ENCODE results near the gene SNAI3.

The SNAI3 gene

DNA sequence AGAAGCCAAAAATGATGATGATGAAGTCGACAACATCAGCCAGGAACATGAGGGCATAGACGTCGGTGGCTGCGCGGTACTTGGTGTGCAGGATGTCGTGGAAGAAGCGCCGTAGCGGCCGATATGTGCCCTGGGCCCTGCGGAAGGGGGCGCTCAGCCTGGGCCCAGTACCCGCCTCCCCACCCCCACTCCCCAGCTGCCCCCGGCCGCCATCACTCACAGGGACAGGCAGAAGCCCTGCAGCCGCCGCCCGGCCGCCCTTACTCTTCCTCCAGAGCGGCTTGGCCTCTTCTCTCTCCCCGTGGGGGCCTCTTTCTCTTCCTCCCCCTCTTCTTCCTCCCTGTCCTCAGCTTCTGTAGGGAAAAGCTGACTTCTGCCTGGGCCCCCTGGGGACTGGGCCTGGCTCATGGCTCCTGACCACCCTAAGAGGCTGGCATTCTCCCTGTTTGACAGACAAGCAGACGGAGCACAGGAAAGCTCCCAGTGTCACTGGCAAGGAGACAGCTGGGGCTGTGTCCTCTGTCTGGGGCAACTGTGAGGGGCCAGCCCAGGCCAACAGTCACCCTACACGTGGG is 34.2 kb upstream of the SNAI3 start:
- Mint-ChIP-seq H3K27ac (no peak overlapping the region), H3K36me3 (ENCODE audit: low read depth) (peaks cover 5% of the 10 kb centered on the region), H3K27me3 (ENCODE audit: low read depth) (no peaks in the 10 kb centered on the region), H3K4me1 (no peaks in the 10 kb centered on the region), H3K4me3 (no peak overlapping the region), H3K9me3 (no peaks in the 10 kb centered on the region)
- TF ChIP-seq, protein P1, sequence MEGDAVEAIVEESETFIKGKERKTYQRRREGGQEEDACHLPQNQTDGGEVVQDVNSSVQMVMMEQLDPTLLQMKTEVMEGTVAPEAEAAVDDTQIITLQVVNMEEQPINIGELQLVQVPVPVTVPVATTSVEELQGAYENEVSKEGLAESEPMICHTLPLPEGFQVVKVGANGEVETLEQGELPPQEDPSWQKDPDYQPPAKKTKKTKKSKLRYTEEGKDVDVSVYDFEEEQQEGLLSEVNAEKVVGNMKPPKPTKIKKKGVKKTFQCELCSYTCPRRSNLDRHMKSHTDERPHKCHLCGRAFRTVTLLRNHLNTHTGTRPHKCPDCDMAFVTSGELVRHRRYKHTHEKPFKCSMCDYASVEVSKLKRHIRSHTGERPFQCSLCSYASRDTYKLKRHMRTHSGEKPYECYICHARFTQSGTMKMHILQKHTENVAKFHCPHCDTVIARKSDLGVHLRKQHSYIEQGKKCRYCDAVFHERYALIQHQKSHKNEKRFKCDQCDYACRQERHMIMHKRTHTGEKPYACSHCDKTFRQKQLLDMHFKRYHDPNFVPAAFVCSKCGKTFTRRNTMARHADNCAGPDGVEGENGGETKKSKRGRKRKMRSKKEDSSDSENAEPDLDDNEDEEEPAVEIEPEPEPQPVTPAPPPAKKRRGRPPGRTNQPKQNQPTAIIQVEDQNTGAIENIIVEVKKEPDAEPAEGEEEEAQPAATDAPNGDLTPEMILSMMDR (IDR thresholded peaks at IDR 0.05; ENCODE audit: unreplicated experiment in 3 of 3), result no peak

DNA sequence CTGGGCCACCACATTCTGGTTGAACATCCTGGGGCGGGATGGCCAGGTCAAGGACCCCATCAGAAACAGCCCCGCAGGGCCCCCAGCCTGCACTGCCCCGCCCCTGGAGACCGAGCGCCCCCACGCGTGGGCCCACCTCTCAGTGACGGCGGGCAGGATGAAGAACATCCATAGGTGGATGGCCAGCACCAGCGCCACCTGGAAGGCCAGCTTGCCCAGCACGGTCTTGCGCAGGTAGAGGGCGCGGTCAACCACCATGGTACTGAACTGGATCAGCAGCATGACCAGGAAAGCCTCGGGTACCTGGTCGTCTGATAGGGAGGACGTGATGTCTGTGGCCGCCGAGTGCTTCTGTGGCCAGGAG is 33.6 kb upstream of the SNAI3 start:
- peaks cover 5% of the 10 kb centered on the region for H3K36me3 Mint-ChIP-seq (ENCODE audit: low read depth)
- no peaks in the 10 kb centered on the region for H3K9me3 Mint-ChIP-seq
- no peaks in the 10 kb centered on the region for H3K4me1 Mint-ChIP-seq
- TF ChIP-seq, protein P1 (IDR thresholded peaks at IDR 0.05; ENCODE audit: unreplicated experiment in 3 of 3), result no peak
- no peak overlapping the region for H3K4me3 Mint-ChIP-seq
- no peak overlapping the region for H3K27ac Mint-ChIP-seq
- H3K27me3 Mint-ChIP-seq (ENCODE audit: low read depth), result no peaks in the 10 kb centered on the region

DNA sequence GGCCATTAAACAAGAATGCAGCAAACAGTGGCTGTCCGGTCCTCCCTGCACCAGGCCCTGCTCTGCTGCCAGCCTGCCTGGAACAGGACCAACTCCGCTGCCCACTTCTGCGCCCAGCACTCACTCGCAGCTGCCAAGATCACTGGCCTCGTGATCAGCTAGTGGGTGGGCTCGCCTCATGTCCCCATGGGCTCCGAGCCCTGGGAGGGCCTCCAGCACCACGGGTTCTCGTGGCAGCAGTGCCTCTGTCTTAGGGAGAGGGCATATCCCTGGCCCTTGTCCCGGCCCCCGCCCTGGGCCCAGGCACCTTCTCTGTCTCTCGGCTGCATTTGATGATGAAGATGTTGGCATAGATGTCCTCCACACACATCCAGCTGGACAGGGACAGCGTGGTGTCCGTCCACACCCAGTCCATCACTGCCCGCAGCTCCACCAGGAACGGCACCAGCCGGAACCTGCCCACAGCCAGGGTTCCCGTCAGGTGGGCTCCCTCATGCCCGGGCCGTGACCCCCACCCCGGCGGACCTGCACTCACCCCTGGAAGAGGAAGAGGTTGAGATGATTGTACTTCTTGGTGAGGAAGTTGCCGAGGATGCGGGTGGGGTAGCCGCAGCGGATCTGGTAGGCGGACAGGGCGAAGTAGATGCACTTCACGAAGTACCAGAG is 33.1 kb upstream of the SNAI3 start:
- H3K27ac Mint-ChIP-seq, result no peak overlapping the region
- no peaks in the 10 kb centered on the region for H3K4me1 Mint-ChIP-seq
- H3K9me3 Mint-ChIP-seq, result no peaks in the 10 kb centered on the region

DNA sequence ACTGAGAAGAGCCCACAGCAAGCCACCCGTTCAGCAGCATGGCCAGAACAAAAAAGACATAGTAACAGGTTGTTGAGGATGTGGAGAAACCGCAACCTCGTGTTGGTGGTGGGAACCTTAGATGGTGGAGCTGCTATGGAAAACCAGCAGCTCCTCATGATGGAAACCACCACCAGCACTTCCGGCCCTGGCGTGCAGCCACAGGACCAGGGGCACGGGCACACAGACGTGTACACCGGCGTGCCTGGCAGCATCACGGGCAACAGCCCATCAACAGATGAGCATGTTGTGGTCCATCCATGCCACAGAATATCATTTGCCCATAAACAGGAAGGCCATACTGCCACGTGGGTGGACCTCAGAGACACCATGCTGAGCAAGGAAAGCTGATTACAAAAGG is 31.9 kb upstream of the SNAI3 start:
- Mint-ChIP-seq H3K4me1 (no peaks in the 10 kb centered on the region), H3K4me3 (no peak overlapping the region), H3K9me3 (no peaks in the 10 kb centered on the region), H3K27me3 (ENCODE audit: low read depth) (no peaks in the 10 kb centered on the region), H3K27ac (no peak overlapping the region), H3K36me3 (ENCODE audit: low read depth) (peaks cover 5% of the 10 kb centered on the region)
- TF ChIP-seq, protein P1 (IDR thresholded peaks at IDR 0.05; ENCODE audit: unreplicated experiment in 3 of 3), result no peak

More for the DNA sequence above, 33.1 kb upstream of the SNAI3 start:
- no peak overlapping the region for H3K4me3 Mint-ChIP-seq
- H3K27me3 Mint-ChIP-seq (ENCODE audit: low read depth), result no peaks in the 10 kb centered on the region
- H3K36me3 Mint-ChIP-seq (ENCODE audit: low read depth), result peaks cover 5% of the 10 kb centered on the region
- TF ChIP-seq, protein P1 (IDR thresholded peaks at IDR 0.05; ENCODE audit: unreplicated experiment in 3 of 3), result no peak

DNA sequence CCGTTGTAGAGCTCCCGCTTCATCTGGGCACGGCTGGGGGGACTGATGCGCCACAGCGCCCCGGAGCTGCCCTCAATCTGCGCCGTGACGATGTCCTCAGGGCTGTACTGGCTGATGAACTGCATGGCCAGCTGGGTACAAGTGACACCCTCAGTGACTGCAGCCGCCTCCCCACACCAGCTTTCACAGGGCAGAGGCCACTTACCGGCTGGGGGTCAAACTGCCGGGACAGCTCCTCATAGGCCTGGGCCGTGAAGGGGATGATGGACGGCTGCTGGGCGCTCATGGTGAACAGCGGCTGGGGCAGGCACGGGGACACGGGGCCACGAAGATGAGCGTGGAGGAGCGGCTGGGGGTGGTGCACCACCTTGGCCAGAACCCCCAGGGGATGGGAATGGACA is 30.3 kb upstream of the SNAI3 start:
- H3K9me3 Mint-ChIP-seq, result no peaks in the 10 kb centered on the region
- H3K36me3 Mint-ChIP-seq (ENCODE audit: low read depth), result peaks cover 5% of the 10 kb centered on the region
- TF ChIP-seq, protein P1 (IDR thresholded peaks at IDR 0.05; ENCODE audit: unreplicated experiment in 3 of 3), result no peak
- H3K27ac Mint-ChIP-seq, result no peak overlapping the region
- no peaks in the 10 kb centered on the region for H3K4me1 Mint-ChIP-seq
- H3K27me3 Mint-ChIP-seq (ENCODE audit: low read depth), result no peaks in the 10 kb centered on the region
- H3K4me3 Mint-ChIP-seq, result no peak overlapping the region

DNA sequence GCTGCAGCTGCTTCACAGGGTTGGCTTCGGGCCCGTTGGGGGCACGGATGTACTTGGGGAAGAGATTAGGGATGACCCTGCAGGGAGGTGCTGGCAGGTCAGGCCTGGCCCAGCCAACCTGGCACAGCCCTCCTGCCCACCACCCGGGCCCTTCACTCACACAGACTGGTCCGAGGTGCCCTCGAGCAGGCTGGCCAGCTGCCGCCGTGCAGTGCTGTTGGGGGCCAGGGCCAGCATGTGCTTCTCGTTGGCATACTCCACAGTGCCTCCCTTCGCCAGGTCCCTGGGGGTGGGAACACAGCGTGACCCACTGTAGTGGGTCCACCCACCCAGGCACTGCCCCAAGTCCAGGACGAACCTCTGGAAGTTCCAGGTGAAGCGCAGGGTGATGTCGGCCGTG is 29.9 kb upstream of the SNAI3 start:
- H3K4me3 Mint-ChIP-seq, result no peak overlapping the region
- H3K9me3 Mint-ChIP-seq, result no peaks in the 10 kb centered on the region
- no peaks in the 10 kb centered on the region for H3K27me3 Mint-ChIP-seq (ENCODE audit: low read depth)
- peaks cover 5% of the 10 kb centered on the region for H3K36me3 Mint-ChIP-seq (ENCODE audit: low read depth)
- H3K27ac Mint-ChIP-seq, result no peak overlapping the region
- TF ChIP-seq, protein P1 (IDR thresholded peaks at IDR 0.05; ENCODE audit: unreplicated experiment in 3 of 3), result no peak
- no peaks in the 10 kb centered on the region for H3K4me1 Mint-ChIP-seq
